NCI-H2107 (cell line): ENCODE measurements around the gene ANKRD9.
A peak's percentile ranks its signal among the peaks of the same experiment; 100 is the strongest.
"Not testable (repeated sequence)": the region's sequence is repeated elsewhere in the genome, so short reads cannot be mapped to it uniquely, and the experiment has no call there.

Source experiments
- DNase-seq: peaks from one replicate; lab custom pipeline; 2025; lab: John Stamatoyannopoulos, UW

The ANKRD9 gene, protein sequence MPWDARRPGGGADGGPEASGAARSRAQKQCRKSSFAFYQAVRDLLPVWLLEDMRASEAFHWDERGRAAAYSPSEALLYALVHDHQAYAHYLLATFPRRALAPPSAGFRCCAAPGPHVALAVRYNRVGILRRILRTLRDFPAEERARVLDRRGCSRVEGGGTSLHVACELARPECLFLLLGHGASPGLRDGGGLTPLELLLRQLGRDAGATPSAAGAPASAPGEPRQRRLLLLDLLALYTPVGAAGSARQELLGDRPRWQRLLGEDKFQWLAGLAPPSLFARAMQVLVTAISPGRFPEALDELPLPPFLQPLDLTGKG

DNA sequence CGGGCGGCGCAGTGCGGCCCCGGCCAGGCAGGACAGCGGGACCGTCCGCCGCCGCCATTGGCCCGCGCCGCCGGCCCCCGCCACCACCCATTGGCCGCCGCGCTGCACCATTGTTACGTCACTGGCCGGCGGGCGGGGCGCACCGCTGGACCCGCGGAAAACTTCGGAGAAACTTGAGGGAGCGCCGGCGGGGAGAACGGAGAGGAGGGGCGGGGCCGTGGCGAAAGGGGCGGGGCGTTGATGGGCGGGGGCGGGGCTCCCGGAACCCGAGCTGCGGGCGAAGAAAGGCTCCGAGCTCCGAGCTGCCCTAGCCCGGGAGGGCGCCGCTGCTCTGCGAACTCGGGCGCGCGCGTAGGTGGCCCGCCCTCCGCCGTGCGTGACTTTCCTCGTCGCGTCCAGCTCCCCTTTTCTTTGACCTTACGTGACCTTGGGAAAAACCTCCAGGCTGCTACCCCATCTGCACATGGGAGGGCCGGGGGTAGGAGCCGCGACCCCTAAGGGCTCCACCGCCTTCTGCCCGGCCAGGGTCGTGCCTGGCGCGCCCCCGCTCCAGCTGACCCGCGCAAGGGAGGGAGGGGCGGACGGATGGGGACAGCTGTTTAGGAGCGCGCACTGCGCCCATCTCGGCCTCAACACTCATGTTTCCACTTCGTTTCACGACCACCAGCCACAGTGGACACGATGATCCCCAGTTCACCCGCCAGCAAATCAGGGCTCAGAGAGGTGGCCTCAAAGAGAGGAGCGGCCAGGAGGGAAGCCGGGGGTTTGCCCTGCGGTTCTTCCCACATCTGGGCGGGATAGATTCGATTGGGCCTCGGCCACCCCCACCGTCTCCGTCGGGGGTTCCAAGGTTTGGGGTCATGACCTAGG, at the start of gene ANKRD9:
Gene ANKRD9 (minus strand): TSS at position 31 of the 870 bp plus-strand sequence. CDS start 1,887 bp downstream, outside the sequence.
- peak; percentile 97 for DNase-seq

DNA sequence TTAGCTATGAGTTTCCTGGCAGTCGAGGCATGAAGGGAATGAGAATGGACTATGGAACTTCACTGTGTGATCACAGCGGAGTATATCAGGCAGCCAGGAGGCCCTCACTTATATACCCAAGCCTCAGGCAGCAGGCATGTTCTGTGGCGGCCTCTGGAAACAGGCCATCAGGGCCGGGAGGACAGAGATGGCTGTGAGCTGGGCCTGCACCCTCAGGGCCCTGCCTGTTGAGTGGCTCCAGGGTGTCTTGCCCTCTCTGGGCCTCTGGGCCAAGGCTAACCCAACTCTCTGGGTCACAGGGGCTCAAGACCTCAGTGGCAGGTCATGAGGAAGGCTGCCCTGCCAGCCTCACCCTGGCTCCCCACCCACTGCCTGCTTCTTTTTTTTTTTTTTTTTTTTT, 49.0 kb upstream of the ANKRD9 start:
- no peak for DNase-seq

DNA sequence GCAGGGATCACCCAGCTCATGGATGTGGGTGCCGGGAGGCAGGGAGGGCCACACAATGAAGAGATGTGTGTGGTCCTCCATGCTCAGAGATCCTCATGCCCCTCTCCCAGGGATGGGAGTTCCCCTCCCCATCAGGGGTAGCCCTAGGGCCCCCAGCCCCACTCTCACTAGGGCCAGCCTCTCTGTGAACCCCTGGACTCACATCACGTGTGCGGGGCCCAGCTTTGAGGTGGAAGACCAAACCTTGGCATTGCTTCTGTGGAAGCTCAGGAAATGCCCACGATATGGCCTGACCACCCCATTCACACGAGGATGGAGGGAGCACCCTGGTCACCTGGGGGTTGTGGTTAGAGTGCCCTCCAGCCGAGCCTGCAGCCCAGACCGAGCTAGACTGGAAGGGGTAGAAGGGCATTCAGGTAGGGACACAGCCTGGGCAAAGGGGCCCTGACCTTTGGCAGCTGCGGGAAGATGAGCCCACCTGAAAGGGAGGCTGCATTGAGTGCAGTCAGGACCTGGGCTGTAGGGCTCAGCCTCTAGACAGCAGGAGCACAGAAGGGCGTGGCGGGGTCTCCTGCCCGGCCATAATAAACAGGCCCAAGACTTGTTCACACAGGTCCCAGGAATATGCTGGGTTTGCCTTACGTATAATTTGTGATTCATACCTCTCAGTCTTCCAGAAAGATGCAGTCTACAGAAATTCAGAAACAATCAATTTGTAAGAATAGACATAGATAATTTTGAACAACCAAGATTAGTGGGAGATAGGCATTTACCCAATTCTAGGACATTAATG, 48.1 kb upstream of the ANKRD9 start:
- no peak for DNase-seq

DNA sequence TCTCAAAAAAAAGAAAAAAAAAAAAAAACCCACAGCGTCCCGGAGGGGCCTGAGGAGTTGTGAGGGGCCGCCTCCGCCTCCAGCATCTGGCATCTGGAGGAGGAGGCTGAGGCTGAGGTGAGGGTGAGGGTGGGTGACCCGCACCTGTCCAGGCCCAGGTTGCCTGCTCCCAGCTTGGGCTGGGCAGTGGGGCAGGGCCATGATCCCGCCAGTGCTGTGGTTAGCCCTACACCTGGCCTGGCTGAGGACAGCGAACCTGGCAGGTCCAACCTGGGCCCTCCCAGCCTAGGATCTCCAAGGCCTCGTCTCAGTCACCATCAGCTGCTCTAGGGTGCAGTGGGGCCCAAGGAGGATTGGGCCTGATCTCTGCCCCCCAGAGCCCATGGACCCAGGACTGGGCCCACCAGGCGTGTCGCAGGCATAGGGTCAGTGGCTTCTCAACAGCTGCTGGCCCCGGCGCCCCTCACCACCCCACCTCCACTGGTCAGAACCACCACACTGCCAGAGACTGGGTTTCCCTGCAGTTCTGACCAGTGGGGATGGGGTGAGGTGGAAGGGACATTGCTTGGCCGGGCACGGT, 46.6 kb upstream of the ANKRD9 start:
- no peak for DNase-seq

DNA sequence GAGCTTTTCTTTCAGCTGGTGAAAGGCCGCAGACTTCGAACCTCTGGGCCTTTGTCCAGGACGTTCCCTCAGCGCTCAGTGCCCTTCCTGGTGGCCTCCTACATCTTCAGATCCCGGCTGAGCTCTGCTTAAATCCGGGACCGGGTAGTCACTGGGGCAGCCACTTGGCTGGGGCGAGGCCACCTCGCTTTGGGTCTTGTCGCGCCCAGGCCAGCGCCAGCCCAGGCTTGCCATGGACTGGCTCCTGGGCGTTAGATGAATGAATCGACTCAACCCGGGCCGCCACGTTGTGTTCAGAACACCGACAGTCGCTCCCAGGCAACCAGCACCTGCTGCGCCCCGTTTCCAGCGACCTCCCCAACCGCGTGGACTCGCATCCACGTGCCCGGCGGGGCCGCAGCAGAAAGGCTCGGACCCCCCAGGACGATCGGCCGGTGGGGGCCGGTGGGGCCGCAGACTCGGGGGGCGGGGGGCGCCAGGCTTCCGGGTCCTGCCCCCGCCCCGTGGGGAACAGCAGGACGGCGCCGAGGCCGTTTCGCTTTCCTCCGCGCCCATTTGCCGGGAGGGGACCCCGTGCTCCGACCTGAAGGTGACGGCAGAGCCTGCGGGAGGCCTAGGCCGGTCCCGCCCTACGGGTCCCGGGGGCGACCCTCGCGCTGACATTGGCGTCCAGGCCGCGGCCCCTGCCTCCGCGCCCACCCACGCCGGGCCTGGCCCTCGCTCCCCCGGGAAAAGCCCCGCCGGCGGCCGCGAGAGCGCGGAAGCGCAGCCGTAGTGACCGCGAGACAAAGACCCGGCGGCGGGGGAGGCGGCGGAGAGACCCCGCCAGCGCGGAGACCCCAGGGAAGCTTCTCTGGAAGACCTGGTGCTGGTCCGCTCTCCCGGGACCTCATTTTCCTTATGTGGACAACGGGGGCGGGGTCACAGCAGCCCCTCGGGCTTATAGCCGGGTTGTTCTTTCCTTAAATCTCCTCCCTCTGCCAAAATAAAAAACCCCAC, 45.5 kb upstream of the ANKRD9 start:
- no peak for DNase-seq

DNA sequence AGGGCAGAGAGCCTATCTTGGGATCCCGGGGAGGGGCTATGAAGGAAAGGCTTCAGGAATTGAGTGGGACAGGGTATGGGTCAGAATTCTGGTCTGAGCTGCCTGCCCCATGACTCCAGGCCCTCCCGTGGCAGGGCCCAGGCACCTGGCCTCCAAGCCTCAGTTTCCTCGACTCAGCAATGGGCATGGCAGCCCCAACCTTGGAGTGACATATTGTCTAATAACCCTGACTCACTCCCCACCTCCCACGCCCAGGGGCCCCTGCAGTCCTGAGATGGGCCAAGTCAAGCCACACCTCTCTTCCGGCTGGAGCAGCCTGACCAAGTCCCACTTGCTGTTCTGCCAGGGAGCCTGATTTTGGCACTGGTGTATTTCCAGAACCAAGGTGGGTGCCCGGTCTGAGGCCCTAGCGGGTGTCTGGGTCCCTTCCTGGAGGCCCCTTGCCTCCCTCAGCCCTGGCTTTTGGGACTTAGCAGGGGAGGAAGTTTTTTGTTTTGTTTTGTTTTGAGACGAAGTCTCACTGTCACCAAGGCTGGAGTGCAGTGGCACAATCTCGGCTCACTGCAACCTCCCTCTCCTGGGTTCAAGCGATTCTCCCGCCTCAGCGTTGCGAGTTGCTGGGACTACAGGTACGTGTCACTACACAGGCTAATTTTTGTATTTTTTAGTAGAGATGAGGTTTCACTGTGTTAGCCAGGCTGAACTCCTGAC, 42.6 kb upstream of the ANKRD9 start:
- DNase-seq = no peak

DNA sequence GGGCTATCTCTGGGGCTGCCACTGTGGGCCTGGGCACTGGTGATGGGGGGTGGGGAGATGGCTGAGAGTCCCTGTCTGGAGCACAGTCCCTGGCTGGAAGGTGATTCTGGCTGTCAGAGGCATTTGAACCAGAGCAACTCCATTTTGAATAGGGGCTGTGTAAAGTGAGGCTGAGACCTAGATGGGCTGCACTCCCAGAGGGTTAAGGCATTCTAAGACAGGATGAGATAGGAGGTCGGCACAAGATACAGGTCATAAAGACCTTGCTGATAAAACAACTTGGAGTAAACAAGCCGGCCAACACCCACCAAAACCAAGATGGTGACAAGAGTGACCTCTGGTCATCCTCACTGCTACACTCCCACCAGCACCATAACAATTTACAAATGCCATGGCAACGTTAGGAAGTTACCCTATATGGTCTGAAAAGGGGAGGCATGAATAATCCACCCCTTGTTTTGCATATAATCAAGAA, 41.4 kb upstream of the ANKRD9 start:
- not testable (repeated sequence) for DNase-seq

DNA sequence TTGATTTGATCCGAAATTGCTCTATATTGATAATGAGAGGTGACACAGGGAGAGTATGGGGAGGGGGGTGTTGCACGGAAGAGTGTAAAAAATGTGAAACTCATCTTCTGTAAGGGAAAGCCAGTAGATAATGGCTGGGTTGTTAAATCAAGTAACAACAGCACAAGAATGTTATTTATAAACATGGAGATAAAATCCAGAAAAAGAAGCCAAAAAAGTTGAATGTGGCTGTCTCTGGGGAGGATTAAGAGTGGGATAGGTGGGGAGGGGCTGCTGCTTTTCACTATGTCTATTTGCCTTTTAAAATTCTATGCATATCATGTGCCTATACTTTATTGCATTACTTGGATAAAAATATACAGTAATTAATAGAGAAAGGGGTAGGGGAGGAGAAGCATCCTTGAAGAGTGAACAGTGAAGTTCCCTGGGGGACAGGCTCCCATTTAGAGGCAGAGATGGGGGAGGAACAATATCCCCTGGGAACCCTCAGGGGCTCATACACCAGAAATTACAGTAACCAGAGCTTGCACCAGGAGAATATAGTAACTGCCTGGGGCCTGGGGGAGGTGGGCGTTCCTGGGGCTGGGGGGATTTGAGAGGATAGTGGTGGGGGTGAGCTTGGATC, 39.2 kb upstream of the ANKRD9 start:
- no peak for DNase-seq

DNA sequence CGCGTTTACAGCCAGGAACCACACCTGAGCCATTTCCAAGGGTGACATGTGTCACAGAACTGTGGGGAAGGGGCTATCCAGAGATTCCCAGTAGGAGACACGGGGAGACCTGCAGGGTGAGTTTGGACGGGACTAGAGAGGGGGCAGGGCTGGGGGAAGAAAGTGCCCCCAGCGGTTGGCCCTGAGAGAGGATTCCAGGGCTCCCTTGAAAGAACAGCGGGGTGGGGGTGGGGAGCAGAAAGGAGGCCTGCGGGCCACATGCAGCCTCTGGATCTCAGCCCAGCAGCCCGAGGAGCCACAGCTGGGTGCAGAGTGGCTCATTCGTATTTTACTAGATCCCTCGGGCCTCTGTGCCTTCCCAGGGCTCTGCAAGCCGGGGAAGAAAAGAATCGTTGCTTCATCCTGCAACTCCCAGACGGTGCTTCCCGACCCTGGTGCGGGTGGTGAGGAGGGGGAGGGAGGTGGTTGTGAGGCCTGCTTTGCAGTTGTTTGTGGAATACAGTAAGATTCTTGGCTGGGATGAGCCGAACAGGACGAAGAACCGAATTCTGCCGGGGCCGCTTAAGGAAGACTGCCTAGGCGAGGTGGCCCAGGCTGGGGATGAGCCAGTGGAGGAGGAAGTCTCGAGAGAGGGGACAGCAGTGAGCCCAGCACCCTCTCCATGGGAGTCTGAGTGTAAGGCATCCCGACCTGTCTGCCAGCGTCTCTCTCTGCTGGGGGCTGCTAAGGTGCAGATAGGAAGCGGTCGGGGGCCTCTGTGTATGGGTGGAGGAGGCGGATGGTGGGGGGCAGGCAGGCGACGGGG, 36.1 kb upstream of the ANKRD9 start:
- no peak for DNase-seq

DNA sequence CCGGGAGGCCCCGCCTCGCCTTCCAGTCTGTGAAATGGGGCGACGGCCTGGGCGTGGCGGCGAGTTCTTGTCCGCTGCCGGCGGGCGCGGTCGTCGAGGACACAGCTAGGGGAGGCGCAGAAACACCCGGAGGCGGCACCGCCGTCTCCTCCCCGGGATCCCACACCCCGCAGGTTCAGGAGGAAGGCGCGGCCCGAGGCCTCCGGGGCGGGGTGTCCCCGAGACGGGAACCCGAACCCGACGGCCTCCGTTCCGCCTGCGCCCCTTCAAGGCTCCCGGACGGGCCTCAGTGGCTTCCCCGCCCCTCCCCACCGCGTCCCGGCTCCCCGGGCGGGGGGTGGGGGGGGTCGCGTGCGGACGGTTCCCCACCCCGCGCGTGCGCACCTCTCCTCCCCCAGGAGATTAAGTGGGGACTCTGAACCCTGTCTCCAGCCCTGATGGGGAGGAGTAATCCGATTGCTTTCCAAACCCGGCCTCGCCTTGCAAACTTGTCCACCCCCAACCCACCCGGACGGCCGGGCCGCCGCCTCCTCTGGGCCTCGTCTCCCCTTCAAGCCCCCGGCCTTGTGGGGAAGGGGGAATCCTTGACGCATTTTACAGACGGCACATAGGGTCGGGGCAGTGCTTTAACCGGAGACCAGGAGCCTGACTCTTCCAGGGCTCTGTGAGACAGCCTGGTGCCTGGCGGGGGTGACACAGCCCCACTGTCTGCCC, 35.3 kb upstream of the ANKRD9 start:
- DNase-seq = no peak

DNA sequence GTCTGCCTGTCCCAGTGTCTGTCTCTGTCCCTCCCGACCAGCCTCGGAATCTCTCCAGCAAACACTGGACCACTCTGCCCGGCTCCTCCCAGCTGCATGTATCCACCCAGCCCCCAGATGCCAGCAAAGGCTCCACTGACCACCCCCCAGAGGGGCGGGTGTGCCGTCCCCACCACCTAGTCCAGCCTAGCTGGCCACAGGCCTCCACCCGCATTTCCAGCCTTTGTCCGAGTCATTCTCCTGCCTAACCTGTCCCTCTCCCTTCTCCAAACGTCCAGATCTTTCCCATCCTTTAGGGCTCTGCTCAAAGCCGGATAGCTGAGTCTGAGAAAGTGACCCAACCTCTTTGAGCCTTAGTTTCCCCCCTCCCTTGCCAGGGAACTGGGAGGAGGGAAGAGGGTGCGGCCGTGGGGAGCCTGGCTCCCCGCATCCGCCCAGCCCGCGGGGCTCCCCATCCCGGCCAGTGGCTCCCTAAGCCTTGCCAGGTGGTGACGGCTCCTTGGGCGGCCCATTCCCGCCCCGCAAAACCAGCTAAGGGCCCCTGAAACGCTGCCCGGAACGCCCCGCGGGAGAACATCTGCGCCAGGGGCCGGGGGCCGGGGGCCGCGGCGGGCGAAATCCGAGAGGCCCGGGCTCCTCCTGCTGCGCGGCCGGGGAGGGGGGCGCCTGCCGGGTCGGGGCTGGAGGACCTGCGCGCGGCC, 34.6 kb upstream of the ANKRD9 start:
- DNase-seq = no peak

DNA sequence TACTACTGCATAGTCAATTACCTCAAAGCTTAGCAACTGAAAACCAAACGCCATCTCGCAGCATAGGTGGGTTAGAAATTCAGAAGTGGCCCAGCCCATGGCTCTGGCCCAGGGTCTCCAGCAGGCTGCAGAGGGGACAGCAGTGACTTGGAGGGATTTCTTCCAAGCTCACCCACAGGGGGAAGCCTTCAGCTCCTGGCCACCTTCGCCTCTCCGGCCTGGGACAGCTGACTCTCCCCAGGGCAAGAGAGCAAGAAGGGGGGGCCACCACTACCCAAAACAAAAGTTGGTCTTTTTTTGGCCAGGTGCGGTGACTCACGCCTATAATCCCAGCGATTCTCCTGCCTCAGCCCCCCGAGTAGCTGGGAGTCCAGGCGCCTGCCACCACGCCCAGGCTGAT, 32.2 kb upstream of the ANKRD9 start:
- no peak for DNase-seq

DNA sequence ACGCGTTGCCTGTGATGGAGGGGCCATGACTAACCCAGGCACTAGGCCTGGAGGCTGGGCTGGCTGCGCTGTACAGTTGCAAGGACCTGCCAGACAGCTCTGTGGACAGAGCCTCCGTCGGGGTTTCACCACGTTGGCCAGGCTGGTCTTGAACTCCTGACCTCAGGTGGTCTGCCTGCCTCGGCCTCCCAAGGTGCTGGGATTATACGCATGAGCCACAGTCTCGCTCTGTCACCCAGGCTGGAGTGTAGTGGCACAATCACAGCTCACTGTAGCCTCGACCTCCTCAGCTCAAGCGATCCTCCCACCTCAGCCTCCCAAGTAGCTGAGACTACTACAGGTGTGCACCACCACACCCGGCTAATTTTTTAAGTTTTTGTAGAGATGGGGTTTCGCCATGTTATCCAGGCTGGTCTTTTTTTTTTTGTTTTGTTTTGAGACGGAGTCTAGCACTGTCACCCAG, 31.5 kb upstream of the ANKRD9 start:
- DNase-seq = not testable (repeated sequence)

DNA sequence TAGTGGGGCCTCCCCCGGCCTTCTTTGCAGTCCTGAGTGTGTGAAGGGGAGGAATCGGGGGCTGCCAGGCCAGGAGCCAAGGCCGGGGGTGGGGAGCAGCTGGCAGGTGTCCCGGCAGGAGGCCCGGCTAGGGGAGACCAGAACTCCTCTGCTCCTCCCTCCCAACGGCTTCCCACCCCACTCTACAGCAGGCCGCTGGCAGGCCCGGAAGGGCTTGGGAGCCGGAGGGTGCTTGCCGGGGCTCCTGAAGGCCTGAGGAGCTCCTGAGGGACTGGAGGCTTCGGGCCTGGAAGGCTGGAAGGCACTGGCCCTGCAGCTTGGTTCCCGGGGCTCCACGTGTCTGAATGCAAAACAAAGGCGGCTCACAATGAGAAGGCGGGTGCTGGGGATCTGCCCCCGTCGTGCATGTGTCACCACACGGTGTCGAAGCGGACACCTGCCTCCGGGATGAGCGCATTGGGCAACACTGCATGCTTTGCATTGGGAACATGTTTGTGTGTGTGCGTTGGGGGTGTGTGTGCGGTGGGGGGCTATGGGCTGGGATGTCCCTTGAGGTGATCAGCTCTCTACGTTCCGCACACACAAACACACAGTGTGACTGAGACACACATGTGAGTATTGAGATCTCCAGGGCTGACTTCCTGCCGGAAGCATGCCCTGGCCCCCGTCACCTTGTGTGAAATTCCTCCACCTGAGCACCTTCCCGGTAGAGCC, 30.9 kb upstream of the ANKRD9 start:
- DNase-seq = peak; percentile 96

DNA sequence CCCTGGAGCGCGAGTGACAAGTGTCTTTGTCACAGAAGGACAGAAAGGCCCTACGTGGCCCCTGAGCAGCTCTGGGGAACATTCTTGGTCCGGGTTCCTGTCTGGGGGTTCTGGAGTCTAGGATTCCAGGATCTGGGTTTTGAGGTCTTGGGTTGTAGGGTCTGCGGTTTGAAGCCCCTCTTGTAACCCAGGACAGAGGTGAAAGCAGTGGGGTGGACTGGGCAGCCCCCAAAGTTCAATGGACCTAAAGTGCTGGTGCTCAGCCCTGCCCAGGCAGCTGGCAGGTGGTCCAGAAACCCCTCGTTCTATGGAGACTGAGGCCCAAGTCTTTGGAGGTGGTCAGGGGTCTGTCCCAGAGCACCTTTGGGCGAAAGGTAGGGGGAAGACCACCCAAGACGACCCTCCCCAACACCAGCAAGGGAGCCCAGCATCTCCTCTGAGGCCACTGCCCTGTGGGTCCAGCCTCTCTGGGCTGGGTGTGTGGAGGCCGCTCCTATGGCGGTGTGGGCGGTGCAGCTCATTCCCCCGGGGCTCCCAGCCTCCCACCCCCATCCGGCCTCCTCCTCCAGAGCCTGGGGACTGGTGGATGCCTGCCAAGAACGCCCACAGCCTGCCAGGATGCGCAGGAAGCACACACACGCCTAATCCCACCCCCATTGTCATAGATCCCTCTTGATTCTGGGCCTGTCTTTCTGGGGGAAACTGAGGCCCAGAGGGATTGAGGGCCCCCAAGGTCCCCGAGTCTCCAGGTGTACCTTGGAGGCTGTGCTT, 30.2 kb upstream of the ANKRD9 start:
- peak; percentile 94 for DNase-seq
